OCI-LY7 (cell line): ENCODE data around the gene PANX3. TPM values are rescaled to one million over a fixed set of nuclear protein-coding genes. Genes with fewer than 3 reads are reported as not detected.
A peak's percentile ranks its signal among the peaks of the same experiment; 100 is the strongest.

Source experiments
- BruUV-seq: library from RNA; stranded (reverse); fragments of 400-500 nt; replicated peaks from 2 replicates; lab custom pipeline; 2021; lab: Mats Ljungman, UMichigan
- CTCF ChIA-PET: fragments of 300-600 bp; sonication (Branson Sonifier 250); formaldehyde crosslinking; loops from one replicate; lab custom pipeline; 2022; ENCODE audit warnings: antibody characterized with exemption; ENCODE audit not compliant: unreplicated experiment; lab: Charles Lee
- POLR2A ChIA-PET: fragments of 300-600 bp; sonication (Branson Sonifier 250); formaldehyde crosslinking; loops from one replicate; lab custom pipeline; 2022; ENCODE audit warnings: antibody characterized with exemption; lab: Charles Lee
- DNase-seq: peaks from one replicate; pipeline ENCODE4 v3.0.0-alpha.2; 2015; ENCODE audit warnings: low spot score
- H2AFZ ChIP-seq: fragments of 200-600 bp; sonication (generic), shearing (Covaris generic); 2 replicates; pipeline ENCODE4 v1.6.1; 2014; ENCODE audit warnings: mild to moderate bottlenecking, antibody characterized with exemption, low read length, moderate library complexity
- H3K27ac ChIP-seq: fragments of 200-600 bp; sonication (generic); 2 replicates; pipeline ENCODE4 v1.5.1; 2014; ENCODE audit warnings: mixed run types, low read depth, mild to moderate bottlenecking, moderate library complexity, low read length, inconsistent platforms; ENCODE audit not compliant: poor library complexity, severe bottlenecking
- H3K36me3 ChIP-seq: fragments of 200-600 bp; sonication (generic); 2 replicates; pipeline ENCODE4 v1.6.1; 2014; ENCODE audit warnings: mild to moderate bottlenecking, antibody characterized with exemption, low read length, moderate library complexity, mixed read lengths; ENCODE audit not compliant: insufficient read depth
- H3K4me1 ChIP-seq: fragments of 200-600 bp; sonication (generic); 2 replicates; pipeline ENCODE4 v1.5.1; 2014; ENCODE audit warnings: mild to moderate bottlenecking, low read length; ENCODE audit not compliant: insufficient read depth, poor library complexity, severe bottlenecking
- H3K4me2 ChIP-seq: fragments of 200-600 bp; sonication (generic); 2 replicates; pipeline ENCODE4 v1.6.1; 2014; ENCODE audit warnings: mild to moderate bottlenecking, low read length
- H3K4me3 ChIP-seq: fragments of 200-600 bp; sonication (generic); 2 replicates; pipeline ENCODE4 v1.5.1; 2014; ENCODE audit warnings: mild to moderate bottlenecking, low read depth, low read length; ENCODE audit not compliant: poor library complexity, severe bottlenecking
- H3K79me2 ChIP-seq: fragments of 200-600 bp; sonication (generic); 2 replicates; pipeline ENCODE4 v1.6.1; 2016; ENCODE audit warnings: low read depth, mild to moderate bottlenecking, low read length, moderate library complexity, mixed read lengths; ENCODE audit not compliant: insufficient read depth
- H3K9me2 ChIP-seq: fragments of 200-600 bp; sonication (generic); 2 replicates; pipeline ENCODE4 v1.6.1; 2016; ENCODE audit warnings: mild to moderate bottlenecking, low read length, mixed read lengths; ENCODE audit not compliant: insufficient read depth
- H3K9me3 ChIP-seq: fragments of 200-600 bp; sonication (generic); 2 replicates; pipeline ENCODE4 v1.6.1; 2014; ENCODE audit warnings: mild to moderate bottlenecking, mixed run types, low read length, mixed read lengths
- H4K20me1 ChIP-seq: fragments of 200-600 bp; sonication (generic); 2 replicates; pipeline ENCODE4 v1.6.1; 2014; ENCODE audit warnings: mild to moderate bottlenecking, antibody characterized with exemption, low read length, moderate library complexity, mixed read lengths; ENCODE audit not compliant: insufficient read depth
- EZH2phosphoT487 ChIP-seq: fragments of 200-600 bp; sonication (generic); IDR thresholded peaks from 2 replicates; pipeline ENCODE4 v1.6.1; 2018; ENCODE audit warnings: low read depth, borderline replicate concordance, mild to moderate bottlenecking, mixed run types, antibody characterized with exemption, low read length, moderate library complexity, mixed read lengths
- intact Hi-C: fragments of 100-400 bp; cut with micrococcal nuclease; formaldehyde crosslinking; loops from one replicate; pipeline ENCODE4 v1.10.0; 2022; ENCODE audit not compliant: unreplicated experiment
- total RNA-seq, 2 experiments: library from RNA; depleted of rRNA in 1 of 2; stranded (reverse); fragments of >200 nt in 1 of 2; shearing (Covaris generic) in 1 of 2; gene quantifications; 2 replicates each; pipeline ENCODE4 v1.2.3, GENCODE V29; 2014 to 2022
- TF ChIP-seq, protein P1 (sequence below): fragments of 200-600 bp; sonication (generic); conservative IDR thresholded peaks from 2 replicates; pipeline ENCODE4 v1.5.1; 2014; ENCODE audit warnings: mild to moderate bottlenecking, antibody characterized with exemption, low read length, moderate library complexity, mixed read lengths

The PANX3 gene
- total RNA-seq, 2 experiments from 2014 or later: not detected

DNA sequence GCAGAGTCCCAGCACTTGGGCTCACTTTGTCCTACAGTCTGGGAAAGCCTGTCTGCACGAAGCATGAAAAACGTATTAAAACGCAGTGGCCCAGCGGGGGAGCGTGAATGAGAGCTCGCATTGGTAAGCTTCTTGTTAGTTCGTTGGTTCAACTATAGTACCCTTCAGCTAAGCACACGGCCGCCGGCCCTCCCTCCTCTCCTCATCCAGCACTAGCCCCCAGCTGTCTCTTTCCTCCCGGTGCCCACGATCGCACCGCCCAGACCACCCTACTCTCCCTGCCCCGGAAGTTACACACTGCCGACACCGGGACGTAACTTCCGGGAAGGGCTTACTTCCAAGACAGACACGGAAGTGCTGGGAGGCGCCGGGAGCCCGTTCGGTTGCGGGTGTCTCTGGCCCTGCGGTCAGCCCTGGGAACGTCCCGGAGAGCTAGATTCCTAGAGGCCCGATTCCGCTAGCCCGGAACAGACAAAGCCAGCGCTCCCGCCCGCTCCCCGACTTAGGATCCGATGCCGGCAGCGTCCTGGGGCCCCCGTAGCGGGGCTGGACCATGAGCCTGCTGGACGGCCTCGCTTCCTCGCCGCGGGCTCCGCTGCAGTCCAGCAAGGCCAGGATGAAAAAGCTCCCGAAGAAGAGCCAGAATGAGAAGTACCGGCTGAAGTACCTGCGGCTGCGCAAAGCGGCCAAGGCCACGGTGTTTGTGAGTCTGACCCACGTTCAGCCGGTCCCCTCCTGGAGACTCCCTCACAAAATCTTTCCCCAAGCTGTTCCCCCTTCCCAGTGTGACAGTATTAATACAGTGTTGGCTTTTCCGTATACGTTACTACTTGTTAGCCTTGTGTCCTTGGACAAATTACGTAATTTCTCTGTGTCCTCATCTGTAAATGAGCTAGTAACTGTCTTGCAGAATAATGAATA lies 11.6 kb downstream of the PANX3 start, which contains the start of gene TBRG1:
TSS of gene TBRG1 (plus strand) at position 334 of the 921 bp plus-strand sequence. CDS start at position 554, 220 bp downstream.
- intact Hi-C loops: loop anchor here (2.0 to 5.0 kb wide), 2 partner anchors 330 to 882 kb away; partner anchors contain the start of genes CCDC15 and ZNF202
- CTCF ChIA-PET: interaction anchor here (0.7 to 0.8 kb wide), 2 partner anchors 17 to 215 kb away, joined by 3 to 5 read pairs; no protein-coding TSS in a partner anchor
- H3K9me3 ChIP-seq: no peaks in the 10 kb centered on the region

DNA sequence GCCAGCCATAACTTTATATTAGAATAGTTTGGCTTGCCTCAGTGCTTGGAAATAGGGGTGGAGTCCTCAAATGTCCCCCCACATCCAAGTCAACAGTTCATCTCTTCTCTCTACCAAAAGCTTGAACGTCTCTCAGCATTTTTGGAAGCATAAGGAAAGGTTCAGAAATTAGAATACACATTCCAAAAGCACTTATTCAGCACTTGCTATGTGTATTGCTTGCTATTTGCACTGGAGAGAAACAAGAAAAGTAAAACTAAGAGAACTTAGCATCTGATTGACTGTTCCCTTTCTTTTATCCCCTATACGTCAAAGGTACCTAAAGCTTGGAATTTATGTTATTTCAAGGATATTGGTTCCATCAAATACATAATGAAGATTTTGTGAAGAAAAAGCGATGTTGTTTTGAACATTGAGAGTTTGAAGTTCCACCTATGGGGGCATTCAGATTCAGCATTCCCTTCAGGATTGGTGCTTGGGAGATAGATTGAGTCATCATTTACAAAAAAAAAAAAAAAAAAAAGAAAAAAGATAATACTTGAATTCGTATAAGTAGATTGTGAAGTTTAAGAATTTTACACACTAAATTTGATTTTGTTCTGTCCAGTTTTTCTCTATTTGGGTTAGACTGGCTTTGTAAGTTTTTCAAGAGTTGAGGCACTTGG lies 12.8 kb downstream of the PANX3 start:
- no peak overlapping the region for H3K27ac ChIP-seq

More for the DNA sequence above, 11.6 kb downstream of the PANX3 start, which contains the start of gene TBRG1:
- peak within 1 kb of the TSS; percentile 85 for H3K4me3 ChIP-seq
- peaks cover 24% of the 10 kb centered on the region for H3K79me2 ChIP-seq
- peaks cover 33% of the 10 kb centered on the region for H3K36me3 ChIP-seq
- peak; percentile 89 for DNase-seq
- peaks cover 9% of the 10 kb centered on the region; the same call in 1 of the 2 replicates for H4K20me1 ChIP-seq
- BruUV-seq: TSS peak; percentile 69
- peaks cover 11% of the 10 kb centered on the region for H3K4me1 ChIP-seq
- POLR2A ChIA-PET: interaction anchor here (0.6 to 2.8 kb wide), 13 partner anchors 10 to 1749 kb away, joined by 3 to 21 read pairs (median 3); partner anchors contain the start of genes CCDC15 and PANX3
- TF ChIP-seq, protein P1, sequence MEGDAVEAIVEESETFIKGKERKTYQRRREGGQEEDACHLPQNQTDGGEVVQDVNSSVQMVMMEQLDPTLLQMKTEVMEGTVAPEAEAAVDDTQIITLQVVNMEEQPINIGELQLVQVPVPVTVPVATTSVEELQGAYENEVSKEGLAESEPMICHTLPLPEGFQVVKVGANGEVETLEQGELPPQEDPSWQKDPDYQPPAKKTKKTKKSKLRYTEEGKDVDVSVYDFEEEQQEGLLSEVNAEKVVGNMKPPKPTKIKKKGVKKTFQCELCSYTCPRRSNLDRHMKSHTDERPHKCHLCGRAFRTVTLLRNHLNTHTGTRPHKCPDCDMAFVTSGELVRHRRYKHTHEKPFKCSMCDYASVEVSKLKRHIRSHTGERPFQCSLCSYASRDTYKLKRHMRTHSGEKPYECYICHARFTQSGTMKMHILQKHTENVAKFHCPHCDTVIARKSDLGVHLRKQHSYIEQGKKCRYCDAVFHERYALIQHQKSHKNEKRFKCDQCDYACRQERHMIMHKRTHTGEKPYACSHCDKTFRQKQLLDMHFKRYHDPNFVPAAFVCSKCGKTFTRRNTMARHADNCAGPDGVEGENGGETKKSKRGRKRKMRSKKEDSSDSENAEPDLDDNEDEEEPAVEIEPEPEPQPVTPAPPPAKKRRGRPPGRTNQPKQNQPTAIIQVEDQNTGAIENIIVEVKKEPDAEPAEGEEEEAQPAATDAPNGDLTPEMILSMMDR: no peak
- TF ChIP-seq EZH2phosphoT487: no peak
- H3K9me2 ChIP-seq: no peaks in the 10 kb centered on the region
- peak within 1 kb of the TSS; percentile 85 for H3K4me2 ChIP-seq
- no peak within 1 kb of the TSS for H3K27ac ChIP-seq
- H2AFZ ChIP-seq: peak within 1 kb of the TSS; percentile 92

More for the DNA sequence above, 12.8 kb downstream of the PANX3 start:
- H3K4me1 ChIP-seq: peaks cover 11% of the 10 kb centered on the region
- H3K9me3 ChIP-seq: no peaks in the 10 kb centered on the region
- ChIA-PET CTCF (interaction anchor here (0.5 kb wide), 1 partner anchor 127 kb away, joined by 3 read pairs; no protein-coding TSS in a partner anchor), POLR2A (interaction anchor here (0.7 to 2.8 kb wide), 11 partner anchors 8 to 168 kb away, joined by 3 to 21 read pairs (median 3); no protein-coding TSS in a partner anchor)
- H3K36me3 ChIP-seq: peaks cover 42% of the 10 kb centered on the region
- peak overlapping the region; percentile 85 for H3K4me3 ChIP-seq
- H4K20me1 ChIP-seq: peaks cover 9% of the 10 kb centered on the region; the same call in 1 of the 2 replicates
- DNase-seq: no peak
- TF ChIP-seq EZH2phosphoT487: no peak
- TF ChIP-seq, protein P1: no peak
- no TSS peak for BruUV-seq
- H3K79me2 ChIP-seq: peaks cover 24% of the 10 kb centered on the region
- no peak overlapping the region for H2AFZ ChIP-seq
- no peaks in the 10 kb centered on the region for H3K9me2 ChIP-seq
- intact Hi-C loops: loop anchor here (2.0 to 5.0 kb wide), 2 partner anchors 328 to 883 kb away; partner anchors contain the start of genes CCDC15 and ZNF202
- peak overlapping the region; percentile 85 for H3K4me2 ChIP-seq
